Upper lobe of left lung (tissue), 6 donors: ENCODE data around the gene CSNK2B. TPM values are rescaled to one million over a fixed set of nuclear protein-coding genes. Genes with fewer than 3 reads are reported as not detected.

Experiments
- ATAC-seq, 2 donors: fragments of 200-7000 bp; cut with Tn5 transposase; one replicate each; pipeline ENCODE4 v1.9.1; 2022; ENCODE audit warnings: mild to moderate bottlenecking in 2 of 2, moderate library complexity in 2 of 2; ENCODE audit not compliant: low FRiP score in 2 of 2
- DNase-seq, 2 donors: peaks; one replicate each; pipeline ENCODE4 v3.0.0-alpha.2; 2019 to 2020
- H3K27ac ChIP-seq, 4 donors: fragments of 200-600 bp; sonication (generic); one replicate each; pipeline ENCODE4 v1.5.1; 2016 to 2019
- H3K27me3 ChIP-seq, 4 donors: fragments of 200-600 bp; sonication (generic); one replicate each; pipeline ENCODE4 v1.5.1; 2017 to 2019
- H3K36me3 ChIP-seq, 4 donors: fragments of 200-600 bp; sonication (generic); one replicate each; pipeline ENCODE4 v1.5.1; 2016 to 2019
- H3K4me1 ChIP-seq, 4 donors: fragments of 200-600 bp; sonication (generic); one replicate each; pipeline ENCODE4 v1.5.1; 2018 to 2019
- H3K4me3 ChIP-seq, 4 donors: fragments of 200-600 bp; sonication (generic); one replicate each; pipeline ENCODE4 v1.5.1; 2017 to 2019; ENCODE audit warnings: mild to moderate bottlenecking in 2 of 4, moderate library complexity in 1 of 4
- H3K9me3 ChIP-seq, 4 donors: fragments of 200-600 bp; sonication (generic); one replicate each; pipeline ENCODE4 v1.5.1; 2018 to 2019
- EP300 ChIP-seq, 4 donors: sonication (generic); formaldehyde crosslinking; IDR thresholded peaks; one replicate each; pipeline ENCODE4 v1.5.1; 2017; ENCODE audit warnings: antibody characterized with exemption in 4 of 4, control low read depth in 2 of 4
- POLR2A ChIP-seq, 4 donors: fragments of 450-650 bp; IDR thresholded peaks; one replicate each; pipeline ENCODE4 v1.5.1; 2016 to 2017; ENCODE audit warnings: antibody characterized with exemption in 4 of 4, mild to moderate bottlenecking in 2 of 4
- POLR2AphosphoS5 ChIP-seq, 2 donors: sonication (generic); formaldehyde crosslinking; IDR thresholded peaks; one replicate each; pipeline ENCODE4 v1.5.1; 2017; ENCODE audit warnings: antibody characterized with exemption in 2 of 2
- WGBS, 2 donors: methylation state at CpG; one replicate each; pipeline ENCODE4 v1.1.5; 2017 to 2018; 5-methylcytosine and 5-hydroxymethylcytosine counted together
- total RNA-seq, 6 donors: library from RNA; depleted of rRNA in 4 of 6; stranded (reverse); fragments of >200 nt in 4 of 6; gene quantifications; one replicate each; pipeline versions ENCODE4 v1.1.0 to v1.2.1, GENCODE V29; 2016 to 2021
- TF ChIP-seq, protein P1 (sequence below), 6 experiments: fragments of 450-650 bp in 4 of 6; fragments of 200-600 bp in 2 of 6; sonication (generic) in 2 of 6; IDR thresholded peaks; one replicate each; pipeline ENCODE4 v1.5.1; 2016 to 2019; ENCODE audit warnings: antibody characterized with exemption in 6 of 6
- donor health status: DM: no; HTN: no; CAD: no; lungs with moderate emphysema.
- donor health status: DM: no; HTN: yes; CAD: no; lungs with severe emphysema.

CSNK2B gene
- total RNA-seq, 6 donors from 2014 or later, result 105 to 172 (median 130) TPM

DNA sequence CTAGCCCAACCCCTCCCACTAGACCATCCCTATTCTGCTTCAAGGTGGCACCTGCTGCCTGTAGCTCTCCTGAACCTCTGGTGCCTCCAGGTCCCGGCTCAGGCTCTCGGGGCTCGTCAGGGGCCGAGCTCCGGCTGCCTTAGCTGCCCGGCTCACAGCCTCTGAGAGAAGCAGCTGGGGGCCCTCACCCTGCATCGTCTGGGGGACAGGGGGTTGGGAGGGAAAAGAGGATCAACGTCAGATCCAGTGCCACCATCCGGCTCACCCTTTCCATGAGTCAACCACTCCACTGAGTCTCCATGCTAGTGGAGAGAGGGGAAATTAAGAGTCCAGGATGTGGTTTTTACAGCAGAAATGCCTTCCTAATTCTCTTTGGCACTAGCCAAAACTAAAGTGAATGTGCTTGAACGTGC, 26.4 kb upstream of the CSNK2B start:
- DNase-seq, result no peak
- Histone ChIP-seq H3K4me3 (no peak overlapping the region), H3K27ac (no peak overlapping the region), H3K4me1 (no peaks in the 10 kb centered on the region), H3K27me3 (no peaks in the 10 kb centered on the region), H3K9me3 (no peaks in the 10 kb centered on the region), H3K36me3 (peaks cover 69 to 100% (median 92%) of the 10 kb centered on the region in 4 donors)
- 74 to 76% methylated on average over 9 to 10 of the region's 10 CpGs for WGBS, 2 donors
- ATAC-seq, result no peak
- TF ChIP-seq, protein P1, sequence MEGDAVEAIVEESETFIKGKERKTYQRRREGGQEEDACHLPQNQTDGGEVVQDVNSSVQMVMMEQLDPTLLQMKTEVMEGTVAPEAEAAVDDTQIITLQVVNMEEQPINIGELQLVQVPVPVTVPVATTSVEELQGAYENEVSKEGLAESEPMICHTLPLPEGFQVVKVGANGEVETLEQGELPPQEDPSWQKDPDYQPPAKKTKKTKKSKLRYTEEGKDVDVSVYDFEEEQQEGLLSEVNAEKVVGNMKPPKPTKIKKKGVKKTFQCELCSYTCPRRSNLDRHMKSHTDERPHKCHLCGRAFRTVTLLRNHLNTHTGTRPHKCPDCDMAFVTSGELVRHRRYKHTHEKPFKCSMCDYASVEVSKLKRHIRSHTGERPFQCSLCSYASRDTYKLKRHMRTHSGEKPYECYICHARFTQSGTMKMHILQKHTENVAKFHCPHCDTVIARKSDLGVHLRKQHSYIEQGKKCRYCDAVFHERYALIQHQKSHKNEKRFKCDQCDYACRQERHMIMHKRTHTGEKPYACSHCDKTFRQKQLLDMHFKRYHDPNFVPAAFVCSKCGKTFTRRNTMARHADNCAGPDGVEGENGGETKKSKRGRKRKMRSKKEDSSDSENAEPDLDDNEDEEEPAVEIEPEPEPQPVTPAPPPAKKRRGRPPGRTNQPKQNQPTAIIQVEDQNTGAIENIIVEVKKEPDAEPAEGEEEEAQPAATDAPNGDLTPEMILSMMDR (IDR thresholded peaks at IDR 0.05), result no peak
- TF ChIP-seq EP300 (IDR thresholded peaks at IDR 0.05) (no peak), POLR2A (IDR thresholded peaks at IDR 0.05) (no peak), POLR2AphosphoS5 (IDR thresholded peaks at IDR 0.05) (no peak)

DNA sequence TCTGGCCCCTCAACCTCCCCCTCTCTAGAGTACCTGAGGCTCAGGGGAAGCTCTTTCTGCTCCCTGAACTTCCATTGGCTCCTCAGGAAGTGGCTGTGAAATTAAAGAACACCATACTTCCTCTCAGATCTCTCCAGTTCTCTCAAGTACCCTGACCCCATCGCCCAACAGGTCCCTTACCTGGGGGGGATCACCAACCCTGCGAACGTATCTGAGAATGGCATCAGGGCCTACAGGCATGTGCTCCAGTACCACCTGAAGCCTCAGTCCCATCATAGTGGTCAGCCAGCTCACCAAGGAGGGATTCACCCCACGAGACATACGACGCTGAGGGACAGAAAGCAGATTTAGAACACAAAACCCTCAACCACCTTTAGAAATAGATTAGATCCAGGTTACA, 25.3 kb upstream of the CSNK2B start:
- Histone ChIP-seq H3K36me3 (peaks cover 74 to 100% (median 92%) of the 10 kb centered on the region in 4 donors), H3K27me3 (no peaks in the 10 kb centered on the region), H3K4me3 (no peak overlapping the region), H3K9me3 (no peaks in the 10 kb centered on the region), H3K4me1 (no peaks in the 10 kb centered on the region), H3K27ac (no peak overlapping the region)
- DNase-seq (no peak), ATAC-seq (no peak)
- TF ChIP-seq POLR2A (IDR thresholded peaks at IDR 0.05) (no peak), POLR2AphosphoS5 (IDR thresholded peaks at IDR 0.05) (no peak)
- TF ChIP-seq, protein P1 (IDR thresholded peaks at IDR 0.05), result no peak
- 97 to 98% methylated on average over 6 of the region's 6 CpGs for WGBS, 2 donors

DNA sequence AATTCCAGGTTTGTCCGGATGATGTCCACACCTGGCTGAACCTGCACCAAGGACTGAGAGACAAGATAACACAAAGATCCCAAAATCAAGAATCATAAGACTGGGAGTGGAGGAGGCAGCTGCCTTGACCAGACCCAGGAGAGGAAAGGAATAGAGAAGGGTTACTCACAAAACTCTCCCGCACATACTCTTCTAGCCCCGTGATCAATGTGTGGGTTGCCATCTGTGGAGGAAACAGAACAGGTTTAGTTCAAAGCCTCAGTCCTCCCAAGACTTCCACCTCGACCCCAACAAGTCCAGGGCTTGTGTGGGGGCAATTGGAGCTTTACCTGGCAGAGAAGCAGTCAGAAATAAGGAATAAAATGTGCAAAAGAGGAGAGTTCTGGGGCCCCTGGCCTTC, 24.5 kb upstream of the CSNK2B start:
- Histone ChIP-seq H3K4me3 (no peak overlapping the region), H3K36me3 (peaks cover 70 to 100% (median 92%) of the 10 kb centered on the region in 4 donors), H3K9me3 (no peaks in the 10 kb centered on the region), H3K27me3 (no peaks in the 10 kb centered on the region), H3K4me1 (no peaks in the 10 kb centered on the region), H3K27ac (no peak overlapping the region)
- WGBS, 2 donors, result 91 to 93% methylated on average over 4 of the region's 4 CpGs
- TF ChIP-seq EP300 (IDR thresholded peaks at IDR 0.05), result no peak
- TF ChIP-seq, protein P1 (IDR thresholded peaks at IDR 0.05), result no peak
- TF ChIP-seq POLR2AphosphoS5 (IDR thresholded peaks at IDR 0.05), result no peak
- no peak for TF ChIP-seq POLR2A (IDR thresholded peaks at IDR 0.05)
- DNase-seq, result no peak
- no peak for ATAC-seq

DNA sequence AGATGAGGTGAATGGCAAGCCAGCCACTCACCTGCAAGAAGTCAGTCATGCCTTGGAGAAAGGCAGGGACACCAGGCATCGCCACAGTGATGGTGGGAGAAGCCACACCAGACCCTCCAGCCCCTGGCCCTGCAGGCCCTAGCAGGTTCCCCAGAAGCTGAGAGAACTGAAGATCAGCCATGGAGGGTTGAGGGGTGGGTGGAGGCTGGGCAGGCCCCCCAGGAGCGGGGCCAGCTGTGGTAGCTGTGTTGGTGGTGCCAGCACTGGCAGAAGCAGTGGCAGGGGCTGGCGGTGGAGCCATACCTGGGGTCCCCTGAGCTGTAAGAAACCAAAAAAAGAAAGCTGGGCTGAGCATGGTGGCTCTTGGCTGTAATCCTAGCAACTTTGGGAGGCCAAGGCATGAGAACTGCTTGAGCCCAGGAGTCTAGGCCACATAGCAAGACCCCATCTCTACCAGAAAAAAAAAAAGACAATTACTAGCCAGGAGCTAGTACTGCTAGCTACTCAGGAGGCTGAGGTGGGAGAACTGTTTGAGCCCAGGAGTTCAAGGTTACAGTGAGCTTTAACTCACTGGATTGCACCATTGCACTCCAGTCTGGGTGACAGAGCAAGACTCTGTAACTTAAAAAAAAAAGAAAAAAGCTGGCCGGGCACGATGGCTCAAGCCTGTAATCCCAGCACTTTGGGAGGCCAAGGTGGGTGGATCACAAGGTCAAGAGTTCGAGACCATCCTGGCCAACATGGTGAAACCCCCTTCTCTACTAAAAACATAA, 22.9 kb upstream of the CSNK2B start:
- Histone ChIP-seq H3K9me3 (no peaks in the 10 kb centered on the region), H3K4me3 (no peak overlapping the region), H3K36me3 (peaks cover 70 to 100% (median 92%) of the 10 kb centered on the region in 4 donors), H3K4me1 (no peaks in the 10 kb centered on the region), H3K27ac (no peak overlapping the region), H3K27me3 (no peaks in the 10 kb centered on the region)
- ATAC-seq (no peak), DNase-seq (no peak)
- whole genome bisulfite sequencing, 2 donors, result 93 to 98% methylated on average over 6 of the region's 6 CpGs
- TF ChIP-seq POLR2AphosphoS5 (IDR thresholded peaks at IDR 0.05) (no peak), EP300 (IDR thresholded peaks at IDR 0.05) (no peak), POLR2A (IDR thresholded peaks at IDR 0.05) (no peak)
- TF ChIP-seq, protein P1 (IDR thresholded peaks at IDR 0.05), result no peak
